Glomerular endothelial cell (primary cell): ENCODE results near the gene TRAPPC10. TPM values are rescaled to one million over a fixed set of nuclear protein-coding genes. Genes with fewer than 3 reads are reported as not detected.

Experiments
- total RNA-seq: library from RNA; depleted of rRNA; stranded (reverse); fragments of >200 nt; gene quantifications from 2 replicates; pipeline ENCODE4 v1.2.3, GENCODE V29; 2015

The TRAPPC10 gene
- total RNA-seq, 1 donor from 2014 or later, result 29.1 TPM

Other genes with a start within 250 kb of the TRAPPC10 start
- 33.0 and 55.5 TPM in 2 replicates for gene CSTB, start 236.0 kb upstream of the TRAPPC10 start, total RNA-seq
- 18.5 and 27.4 TPM in 2 replicates for gene RRP1, start 222.7 kb upstream of the TRAPPC10 start, total RNA-seq
- 47.4 and 60.0 TPM in 2 replicates for gene AGPAT3, start 147.1 kb upstream of the TRAPPC10 start, total RNA-seq
- gene PWP2, start 95.1 kb downstream of the TRAPPC10 start, total RNA-seq, result 6.1 and 7.2 TPM in 2 replicates
- gene GATD3, start 121.4 kb downstream of the TRAPPC10 start, total RNA-seq, result 5.1 and 9.1 TPM in 2 replicates
- 4.1 and 26.4 TPM in 2 replicates for gene ICOSLG, start 228.6 kb downstream of the TRAPPC10 start, total RNA-seq
- not detected in 2 replicates for gene DNMT3L, start 249.6 kb downstream of the TRAPPC10 start, total RNA-seq